Thyroid gland (tissue), 4 donors: ENCODE results near the gene TXNDC11. TPM values are rescaled to one million over a fixed set of nuclear protein-coding genes. Genes with fewer than 3 reads are reported as not detected.

Source experiments
- DNase-seq, 2 donors: peaks; one replicate each; pipeline ENCODE4 v3.0.0-alpha.2; 2019
- H3K27ac ChIP-seq, 3 donors: fragments of 200-600 bp; sonication (generic); 1 replicate in 2 of 3; 2 replicates in 1 of 3; pipeline ENCODE4 v1.5.1; 2016 to 2019; ENCODE audit warnings: mild to moderate bottlenecking in 1 of 3, moderate library complexity in 1 of 3
- H3K27me3 ChIP-seq: fragments of 200-600 bp; sonication (generic); one replicate; pipeline ENCODE4 v1.5.1; 2019
- H3K36me3 ChIP-seq, 2 donors: fragments of 200-600 bp; sonication (generic); one replicate each; pipeline ENCODE4 v1.5.1; 2016 to 2019
- H3K4me1 ChIP-seq, 2 donors: fragments of 200-600 bp; sonication (generic); one replicate each; pipeline ENCODE4 v1.5.1; 2017 to 2019
- H3K4me3 ChIP-seq, 3 donors: fragments of 200-600 bp; sonication (generic); replicated peaks in 1 of 3; 1 replicate in 2 of 3; 2 replicates in 1 of 3; pipeline ENCODE4 v1.5.1; 2016; ENCODE audit warnings: mild to moderate bottlenecking in 1 of 3
- H3K9me3 ChIP-seq: fragments of 200-600 bp; sonication (generic); one replicate; pipeline ENCODE4 v1.5.1; 2017
- POLR2A ChIP-seq, 2 donors: fragments of 450-650 bp; IDR thresholded peaks; one replicate each; pipeline ENCODE4 v1.6.1; 2017; ENCODE audit warnings: antibody characterized with exemption in 2 of 2, mild to moderate bottlenecking in 2 of 2, moderate library complexity in 1 of 2
- WGBS, 2 donors: methylation state at CpG; one replicate each; pipeline ENCODE4 v1.1.5; 2017; 5-methylcytosine and 5-hydroxymethylcytosine counted together
- intact Hi-C: fragments of 100-400 bp; cut with DNase I; formaldehyde crosslinking; loops from one replicate; pipeline ENCODE4 v1.15.1; 2023
- total RNA-seq, 4 donors: library from RNA; depleted of rRNA; stranded (reverse); fragments of >200 nt; gene quantifications; one replicate each; pipeline ENCODE4 v1.2.3, GENCODE V29; 2016
- TF ChIP-seq, protein P1 (sequence below), 6 experiments: fragments of 200-600 bp in 3 of 6; fragments of 450-650 bp in 3 of 6; sonication (generic) in 3 of 6; IDR thresholded peaks; one replicate each; pipeline ENCODE4 v1.5.1; 2016 to 2019; ENCODE audit warnings: antibody characterized with exemption in 6 of 6, mild to moderate bottlenecking in 2 of 6, inconsistent platforms in 1 of 6, moderate library complexity in 1 of 6

The TXNDC11 gene
- total RNA-seq, 4 donors from 2014 or later, result 77.3 to 135 (median 115) TPM

DNA sequence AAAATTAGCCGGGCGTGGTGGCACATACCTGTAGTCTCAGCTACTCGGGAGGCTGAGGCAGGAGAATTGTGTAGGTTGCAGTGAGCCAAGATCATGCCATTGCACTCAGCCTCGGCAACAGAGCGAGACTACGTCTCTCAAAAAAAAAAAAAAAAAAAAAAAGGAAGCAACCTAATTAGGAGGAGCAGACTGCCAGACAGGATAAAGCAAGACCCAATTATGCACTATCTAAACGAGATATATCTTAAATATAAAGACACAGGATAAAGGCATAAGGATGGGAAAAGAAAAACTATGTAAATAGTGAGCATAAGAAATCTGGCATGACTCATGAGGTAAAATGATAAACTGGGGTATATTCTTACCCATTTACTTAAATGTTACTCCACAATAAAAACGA lies 4.9 kb downstream of the TXNDC11 start:
- peaks cover 39 to 55% of the 10 kb centered on the region in 2 donors for H3K4me1 ChIP-seq

DNA sequence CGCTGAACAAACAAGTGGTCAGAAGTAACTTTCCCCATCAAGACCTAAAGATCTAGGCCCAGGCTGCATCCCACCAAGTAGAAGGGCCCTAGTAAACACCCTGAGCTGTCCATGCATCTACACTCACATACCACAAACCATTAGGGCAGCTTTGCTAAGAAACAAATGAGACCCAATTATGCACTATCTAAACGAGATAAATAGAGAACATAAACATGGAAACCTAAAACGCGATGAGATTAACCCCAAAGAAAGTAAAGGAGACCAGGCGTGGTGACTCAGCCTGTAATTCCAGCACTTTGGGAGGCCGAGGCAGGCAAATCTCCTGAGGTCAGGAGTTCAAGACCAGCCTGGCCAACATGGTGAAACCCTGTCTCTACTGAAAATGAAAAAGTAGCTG lies 5.8 kb downstream of the TXNDC11 start:
- Histone ChIP-seq H3K27ac (no peak overlapping the region), H3K9me3 (no peaks in the 10 kb centered on the region), H3K27me3 (no peaks in the 10 kb centered on the region), H3K36me3 (peaks cover 24 to 29% of the 10 kb centered on the region in 2 donors), H3K4me1 (peaks cover 39 to 55% of the 10 kb centered on the region in 2 donors), H3K4me3 (no peak overlapping the region)
- intact Hi-C loops, result no loop called here
- no peak for TF ChIP-seq POLR2A (IDR thresholded peaks at IDR 0.05)
- TF ChIP-seq, protein P1, sequence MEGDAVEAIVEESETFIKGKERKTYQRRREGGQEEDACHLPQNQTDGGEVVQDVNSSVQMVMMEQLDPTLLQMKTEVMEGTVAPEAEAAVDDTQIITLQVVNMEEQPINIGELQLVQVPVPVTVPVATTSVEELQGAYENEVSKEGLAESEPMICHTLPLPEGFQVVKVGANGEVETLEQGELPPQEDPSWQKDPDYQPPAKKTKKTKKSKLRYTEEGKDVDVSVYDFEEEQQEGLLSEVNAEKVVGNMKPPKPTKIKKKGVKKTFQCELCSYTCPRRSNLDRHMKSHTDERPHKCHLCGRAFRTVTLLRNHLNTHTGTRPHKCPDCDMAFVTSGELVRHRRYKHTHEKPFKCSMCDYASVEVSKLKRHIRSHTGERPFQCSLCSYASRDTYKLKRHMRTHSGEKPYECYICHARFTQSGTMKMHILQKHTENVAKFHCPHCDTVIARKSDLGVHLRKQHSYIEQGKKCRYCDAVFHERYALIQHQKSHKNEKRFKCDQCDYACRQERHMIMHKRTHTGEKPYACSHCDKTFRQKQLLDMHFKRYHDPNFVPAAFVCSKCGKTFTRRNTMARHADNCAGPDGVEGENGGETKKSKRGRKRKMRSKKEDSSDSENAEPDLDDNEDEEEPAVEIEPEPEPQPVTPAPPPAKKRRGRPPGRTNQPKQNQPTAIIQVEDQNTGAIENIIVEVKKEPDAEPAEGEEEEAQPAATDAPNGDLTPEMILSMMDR (IDR thresholded peaks at IDR 0.05), result no peak
- 87 to 92% methylated on average over 6 of the region's 6 CpGs for WGBS, 2 donors
- no peak for DNase-seq

More for the DNA sequence above, 4.9 kb downstream of the TXNDC11 start:
- DNase-seq, result no peak
- Histone ChIP-seq H3K4me3 (no peak overlapping the region), H3K9me3 (no peaks in the 10 kb centered on the region), H3K27ac (no peak overlapping the region), H3K36me3 (peaks cover 24 to 29% of the 10 kb centered on the region in 2 donors), H3K27me3 (no peaks in the 10 kb centered on the region)
- intact Hi-C loops, result no loop called here
- WGBS, 2 donors, result 80 to 86% methylated on average over 8 of the region's 8 CpGs
- no peak for TF ChIP-seq POLR2A (IDR thresholded peaks at IDR 0.05)

DNA sequence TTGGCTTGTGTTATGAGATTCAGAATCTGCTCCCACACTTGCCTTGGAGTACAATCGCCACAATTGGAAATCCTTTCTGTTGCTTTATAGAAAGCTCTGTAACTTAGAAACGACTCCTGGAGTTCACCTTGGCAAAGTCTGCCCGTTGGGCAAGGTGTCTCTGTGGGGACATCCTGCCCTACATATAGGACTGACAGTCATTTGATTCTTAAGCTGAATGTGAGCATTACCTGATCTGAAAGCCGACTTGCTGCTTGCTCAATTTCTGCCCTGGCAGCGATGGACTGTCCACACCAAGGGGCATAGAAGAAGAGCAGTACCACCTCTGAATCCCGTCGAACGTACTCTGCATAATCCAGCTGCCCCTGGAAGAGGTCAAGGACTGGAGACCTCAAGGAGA lies 6.9 kb downstream of the TXNDC11 start:
- H3K27ac ChIP-seq, result peak overlapping the region in 2 of 3 donors; percentile 13 to 58
- H3K27me3 ChIP-seq, result no peaks in the 10 kb centered on the region
- no peak overlapping the region for H3K4me3 ChIP-seq
- H3K9me3 ChIP-seq, result no peaks in the 10 kb centered on the region
- no peak for TF ChIP-seq POLR2A (IDR thresholded peaks at IDR 0.05)
- TF ChIP-seq, protein P1 (IDR thresholded peaks at IDR 0.05), result no peak
- H3K4me1 ChIP-seq, result peaks cover 38 to 59% of the 10 kb centered on the region in 2 donors
- intact Hi-C loops, result no loop called here
- WGBS, 2 donors, result 86 to 88% methylated on average over 8 of the region's 8 CpGs
- H3K36me3 ChIP-seq, result peaks cover 24 to 29% of the 10 kb centered on the region in 2 donors
- DNase-seq, result no peak

DNA sequence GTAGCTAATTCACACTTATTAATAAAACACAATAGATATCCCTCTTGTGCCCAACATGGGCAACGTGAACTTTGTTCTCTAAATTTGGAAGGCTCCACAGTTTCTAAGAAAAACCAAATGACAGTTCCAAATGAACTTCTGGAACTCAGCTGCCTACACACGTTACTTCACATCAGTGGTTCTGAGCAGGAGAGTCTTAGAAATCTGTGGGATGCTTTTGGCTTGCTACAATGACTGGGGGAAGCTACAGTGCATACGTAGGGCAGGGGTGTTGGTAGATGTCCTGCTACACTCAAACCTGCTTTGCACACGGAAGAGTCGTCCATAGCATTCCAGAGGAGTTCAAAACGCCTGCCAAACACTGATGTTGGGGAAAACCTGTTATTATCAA lies 8.0 kb downstream of the TXNDC11 start:
- peaks cover 24 to 29% of the 10 kb centered on the region in 2 donors for H3K36me3 ChIP-seq
- peak overlapping the region; percentile 36 to 80 (median 58) for H3K27ac ChIP-seq
- no peaks in the 10 kb centered on the region for H3K27me3 ChIP-seq
- TF ChIP-seq, protein P1 (IDR thresholded peaks at IDR 0.05), result no peak
- no peak for TF ChIP-seq POLR2A (IDR thresholded peaks at IDR 0.05)
- no peaks in the 10 kb centered on the region for H3K9me3 ChIP-seq
- whole genome bisulfite sequencing, 2 donors, result 22 to 45% methylated on average over 6 of the region's 6 CpGs
- H3K4me3 ChIP-seq, result no peak overlapping the region
- H3K4me1 ChIP-seq, result peaks cover 39 to 59% of the 10 kb centered on the region in 2 donors
- DNase-seq, result no peak
- intact Hi-C loops, result no loop called here

DNA sequence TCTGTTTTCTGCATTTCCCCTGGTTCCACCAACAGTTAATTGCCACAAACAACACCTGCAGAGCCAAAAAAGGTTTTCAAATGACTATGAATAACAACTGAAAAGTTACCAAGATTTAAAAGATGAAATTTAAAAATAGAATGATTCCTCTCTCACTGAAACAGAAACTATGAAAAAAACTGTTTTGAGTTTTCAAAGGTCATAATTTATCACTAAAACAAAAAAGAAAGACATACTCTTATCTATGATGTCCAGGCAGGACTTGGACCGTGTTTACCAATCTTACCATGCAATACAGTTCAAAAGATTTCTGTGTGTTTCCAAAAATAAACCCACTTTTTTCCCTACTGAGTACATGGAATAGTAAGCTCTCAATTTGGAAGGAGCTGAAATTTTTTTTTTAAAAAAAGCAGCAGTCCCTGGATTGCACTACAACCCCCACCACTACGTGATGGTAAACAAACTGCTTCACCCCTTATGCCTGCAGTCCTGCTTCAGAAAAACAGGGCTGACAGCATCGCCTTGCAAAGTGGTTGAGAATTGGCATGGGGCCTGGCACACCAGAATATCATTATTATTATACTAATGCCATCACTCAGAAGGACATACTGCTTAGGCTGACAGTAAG lies 8.5 kb downstream of the TXNDC11 start:
- intact Hi-C loops, result no loop called here
- TF ChIP-seq, protein P1 (IDR thresholded peaks at IDR 0.05), result no peak
- TF ChIP-seq POLR2A (IDR thresholded peaks at IDR 0.05), result no peak
- H3K4me1 ChIP-seq, result peaks cover 37 to 57% of the 10 kb centered on the region in 2 donors
- H3K36me3 ChIP-seq, result peaks cover 24 to 29% of the 10 kb centered on the region in 2 donors
- no peaks in the 10 kb centered on the region for H3K27me3 ChIP-seq
- no peaks in the 10 kb centered on the region for H3K9me3 ChIP-seq
- peak overlapping the region; percentile 36 to 80 (median 68) for H3K27ac ChIP-seq
- H3K4me3 ChIP-seq, result no peak overlapping the region
- peak; percentile 44 to 56 for DNase-seq
- WGBS, 2 donors, result 36 to 46% methylated on average over 3 of the region's 3 CpGs
